IMR-90 (cell line): ENCODE data around the gene DPAGT1. TPM values are rescaled to one million over a fixed set of nuclear protein-coding genes. Genes with fewer than 3 reads are reported as not detected.

Source experiments
- ATAC-seq: fragments of 200-7000 bp; cut with Tn5 transposase; 2 replicates; pipeline ENCODE4 v1.9.1; 2020; ENCODE audit warnings: low read depth, mild to moderate bottlenecking, moderate library complexity
- BruUV-seq: library from RNA; stranded (reverse); fragments of 400-500 nt; replicated peaks from 2 replicates; lab custom pipeline; 2021; lab: Mats Ljungman, UMichigan
- CTCF ChIA-PET: fragments of 300-600 bp; formaldehyde crosslinking; extraction: SDS; loops from one replicate; lab custom pipeline; 2021; ENCODE audit warnings: antibody characterized with exemption; lab: Yijun Ruan, JAX
- POLR2A ChIA-PET: fragments of 300-600 bp; sonication (Branson Sonifier 250); formaldehyde crosslinking; loops from one replicate; lab custom pipeline; 2022; ENCODE audit warnings: antibody characterized with exemption; ENCODE audit not compliant: unreplicated experiment; lab: Charles Lee
- DNase-seq: peaks from one replicate; pipeline ENCODE4 v3.0.0; 2013
- H2AFZ ChIP-seq: replicated peaks from 2 replicates; pipeline ENCODE3; 2013; ENCODE audit warnings: low read length, mild to moderate bottlenecking; ENCODE audit not compliant: poor library complexity
- H2AK5ac ChIP-seq: 2 replicates; pipeline ENCODE4 v1.6.1; 2013; ENCODE audit warnings: low read depth, low read length, inconsistent platforms
- H2AK9ac ChIP-seq: replicated peaks from 2 replicates; pipeline ENCODE3; 2013; ENCODE audit warnings: mild to moderate bottlenecking, low read depth, low read length, moderate library complexity; ENCODE audit not compliant: poor library complexity
- H2BK120ac ChIP-seq: 2 replicates; pipeline ENCODE4 v1.6.1; 2013; ENCODE audit warnings: low read depth, low read length, inconsistent platforms
- H2BK15ac ChIP-seq: 3 replicates; pipeline ENCODE4 v1.6.1; 2013; ENCODE audit warnings: low read depth, low read length, inconsistent platforms
- H2BK20ac ChIP-seq: 2 replicates; pipeline ENCODE4 v1.6.1; 2013; ENCODE audit warnings: low read depth, mild to moderate bottlenecking, inconsistent platforms, low read length, moderate library complexity
- H2BK5ac ChIP-seq: 2 replicates; pipeline ENCODE4 v1.6.1; 2013; ENCODE audit warnings: mild to moderate bottlenecking, low read depth, low read length, inconsistent platforms; ENCODE audit not compliant: poor library complexity, severe bottlenecking
- H3K14ac ChIP-seq: replicated peaks from 2 replicates; pipeline ENCODE4 v1.6.1; 2013; ENCODE audit warnings: low read depth, low read length, inconsistent platforms
- H3K18ac ChIP-seq: 2 replicates; pipeline ENCODE4 v1.6.1; 2013; ENCODE audit warnings: low read depth, low read length, control low read depth
- H3K23ac ChIP-seq: 2 replicates; pipeline ENCODE4 v1.6.1; 2013; ENCODE audit warnings: low read depth, low read length, inconsistent platforms
- H3K27ac ChIP-seq: 2 replicates; pipeline ENCODE4 v1.5.1; 2013; ENCODE audit warnings: mild to moderate bottlenecking, control low read depth, low read length; ENCODE audit not compliant: insufficient read depth
- H3K27me3 ChIP-seq: 2 replicates; pipeline ENCODE4 v1.6.1; 2013; ENCODE audit warnings: low read length; ENCODE audit not compliant: control insufficient read depth, insufficient read depth
- H3K36me3 ChIP-seq: 2 replicates; pipeline ENCODE4 v1.6.1; 2013; ENCODE audit warnings: low read length, mixed read lengths; ENCODE audit not compliant: control insufficient read depth, insufficient read depth
- H3K4ac ChIP-seq: 2 replicates; pipeline ENCODE4 v1.6.1; 2013; ENCODE audit warnings: low read depth, low read length, inconsistent platforms
- H3K4me1 ChIP-seq: 2 replicates; pipeline ENCODE4 v1.6.1; 2013; ENCODE audit warnings: low read length, mixed read lengths; ENCODE audit not compliant: control insufficient read depth, insufficient read depth
- H3K4me2 ChIP-seq: 2 replicates; pipeline ENCODE4 v1.6.1; 2013; ENCODE audit warnings: low read depth, mild to moderate bottlenecking, control low read depth, low read length, moderate library complexity
- H3K4me3 ChIP-seq: 2 replicates; pipeline ENCODE4 v1.5.1; 2013; ENCODE audit warnings: low read depth, mild to moderate bottlenecking, control low read depth, low read length, moderate library complexity; ENCODE audit not compliant: insufficient read depth
- H3K56ac ChIP-seq: 2 replicates; pipeline ENCODE4 v1.6.1; 2013; ENCODE audit warnings: low read length, inconsistent platforms; ENCODE audit not compliant: insufficient read depth; ENCODE audit errors: extremely low read depth
- H3K79me1 ChIP-seq, 2 experiments: 2 replicates each; pipeline ENCODE4 v1.6.1; 2013; ENCODE audit warnings: low read length in 2 of 2, inconsistent platforms in 1 of 2, low read depth in 1 of 2
- H3K9ac ChIP-seq: 2 replicates; pipeline ENCODE4 v1.6.1; 2013; ENCODE audit warnings: low read depth, low read length, control low read depth
- H3K9me1 ChIP-seq: 2 replicates; pipeline ENCODE4 v1.6.1; 2013; ENCODE audit warnings: low read length, inconsistent platforms; ENCODE audit not compliant: insufficient read depth
- H3K9me3 ChIP-seq: 2 replicates; pipeline ENCODE4 v1.6.1; 2013; ENCODE audit warnings: low read length; ENCODE audit not compliant: control insufficient read depth, insufficient read depth
- H4K20me1 ChIP-seq: 2 replicates; pipeline ENCODE4 v1.6.1; 2013; ENCODE audit warnings: low read length, inconsistent platforms; ENCODE audit not compliant: insufficient read depth
- H4K5ac ChIP-seq: 2 replicates; pipeline ENCODE4 v1.6.1; 2013; ENCODE audit warnings: mild to moderate bottlenecking, low read depth, low read length, control low read depth
- H4K8ac ChIP-seq, 2 experiments: 2 replicates each; pipeline ENCODE4 v1.6.1; 2013; ENCODE audit warnings: low read depth in 2 of 2, low read length in 2 of 2, control low read depth in 1 of 2, inconsistent platforms in 1 of 2
- H4K91ac ChIP-seq: 2 replicates; pipeline ENCODE4 v1.6.1; 2013; ENCODE audit warnings: low read depth, low read length, inconsistent platforms; ENCODE audit not compliant: insufficient read depth
- CEBPB ChIP-seq: IDR thresholded peaks from 2 replicates; pipeline ENCODE4 v1.6.1; 2012; ENCODE audit warnings: low read depth, low read length, improper control_type of control experiment
- CHD1 ChIP-seq: IDR thresholded peaks from 2 replicates; pipeline ENCODE4 v1.6.1; 2012; ENCODE audit warnings: low read depth, low read length, improper control_type of control experiment
- ELK1 ChIP-seq: fragments of 150-350 bp; IDR thresholded peaks from 2 replicates; pipeline ENCODE4 v1.6.1; 2016; ENCODE audit warnings: low read depth, mild to moderate bottlenecking, low read length, moderate library complexity, borderline replicate concordance
- FOS ChIP-seq: fragments of 150-350 bp; IDR thresholded peaks from 2 replicates; pipeline ENCODE4 v1.6.1; 2016; ENCODE audit warnings: low read depth, low read length
- MAFK ChIP-seq: IDR thresholded peaks from 2 replicates; pipeline ENCODE4 v1.6.1; 2012; ENCODE audit warnings: low read depth, low read length, improper control_type of control experiment
- MAZ ChIP-seq: IDR thresholded peaks from 2 replicates; pipeline ENCODE4 v1.6.1; 2012; ENCODE audit warnings: low read depth, mild to moderate bottlenecking, low read length, improper control_type of control experiment, moderate library complexity, borderline replicate concordance
- MXI1 ChIP-seq: IDR thresholded peaks from 2 replicates; pipeline ENCODE4 v1.6.1; 2012; ENCODE audit warnings: low read depth, mild to moderate bottlenecking, low read length, moderate library complexity, borderline replicate concordance
- NFE2L2 ChIP-seq: fragments of 150-350 bp; IDR thresholded peaks from 2 replicates; pipeline ENCODE4 v1.6.1; 2016; ENCODE audit warnings: low read depth, mild to moderate bottlenecking, low read length
- RAD21 ChIP-seq: IDR thresholded peaks from 2 replicates; pipeline ENCODE4 v1.6.1; 2012; ENCODE audit warnings: low read length, improper control_type of control experiment
- RCOR1 ChIP-seq: IDR thresholded peaks from 2 replicates; pipeline ENCODE4 v1.6.1; 2012; ENCODE audit warnings: mild to moderate bottlenecking, low read length, improper control_type of control experiment; ENCODE audit not compliant: insufficient replicate concordance
- RFX5 ChIP-seq: IDR thresholded peaks from 2 replicates; pipeline ENCODE4 v1.8.0; 2012; ENCODE audit warnings: low read depth, mild to moderate bottlenecking, low read length, moderate library complexity
- SMC3 ChIP-seq: fragments of 150-350 bp; IDR thresholded peaks from 2 replicates; pipeline ENCODE4 v1.6.1; 2016; ENCODE audit warnings: low read depth, mild to moderate bottlenecking, antibody characterized with exemption, low read length, moderate library complexity
- USF2 ChIP-seq: fragments of 150-350 bp; IDR thresholded peaks from 2 replicates; pipeline ENCODE4 v1.6.1; 2017; ENCODE audit warnings: mild to moderate bottlenecking, antibody characterized with exemption, low read length, low read depth
- WGBS, 2 experiments: methylation state at CpG; one replicate each; pipeline versions ENCODE4 v1.1.5 to v1.1.7; 2013; ENCODE audit warnings: missing lambda C conversion rate in 2 of 2; ENCODE audit not compliant: insufficient read length in 1 of 2; ENCODE audit errors: extremely low coverage in 2 of 2; 5-methylcytosine and 5-hydroxymethylcytosine counted together
- dilution Hi-C: fragments of 300-500 bp; cut with HindIII; formaldehyde crosslinking; loops from one replicate; pipeline ENCODE4 v1.14.3; 2018; ENCODE audit warnings: low sequenced_read_pairs; ENCODE audit not compliant: unreplicated experiment
- in situ Hi-C: fragments of 300-500 bp; cut with MboI; formaldehyde crosslinking; loops from 3 replicates; pipeline ENCODE4 v1.14.3; 2019; ENCODE audit warnings: low sequenced_read_pairs, inconsistent platforms, mixed read lengths
- intact Hi-C: fragments of 100-400 bp; cut with micrococcal nuclease; formaldehyde crosslinking; loops from 2 replicates; pipeline ENCODE4 v1.10.0; 2022
- polyA plus RNA-seq, 3 experiments: library from polyadenylated mRNA; depleted of rRNA; stranded (reverse); fragments of >200 nt; gene quantifications; 2 replicates each; pipeline ENCODE4 v1.2.3, GENCODE V29; 2012; ENCODE audit warnings: low replicate concordance in 1 of 3
- total RNA-seq: library from RNA; depleted of rRNA; stranded (reverse); fragments of >200 nt; gene quantifications from 2 replicates; pipeline ENCODE4 v1.2.3, GENCODE V29; 2012
- TF ChIP-seq, protein P1 (sequence below): conservative IDR thresholded peaks from 2 replicates; pipeline ENCODE4 v1.5.1; 2012; ENCODE audit warnings: mild to moderate bottlenecking, low read depth, low read length, improper control_type of control experiment

Gene DPAGT1
- total and polyA plus RNA-seq, 2 of the 4 experiments (the other 2 are of a cell fraction), result 15.2 to 53.4 TPM

DNA sequence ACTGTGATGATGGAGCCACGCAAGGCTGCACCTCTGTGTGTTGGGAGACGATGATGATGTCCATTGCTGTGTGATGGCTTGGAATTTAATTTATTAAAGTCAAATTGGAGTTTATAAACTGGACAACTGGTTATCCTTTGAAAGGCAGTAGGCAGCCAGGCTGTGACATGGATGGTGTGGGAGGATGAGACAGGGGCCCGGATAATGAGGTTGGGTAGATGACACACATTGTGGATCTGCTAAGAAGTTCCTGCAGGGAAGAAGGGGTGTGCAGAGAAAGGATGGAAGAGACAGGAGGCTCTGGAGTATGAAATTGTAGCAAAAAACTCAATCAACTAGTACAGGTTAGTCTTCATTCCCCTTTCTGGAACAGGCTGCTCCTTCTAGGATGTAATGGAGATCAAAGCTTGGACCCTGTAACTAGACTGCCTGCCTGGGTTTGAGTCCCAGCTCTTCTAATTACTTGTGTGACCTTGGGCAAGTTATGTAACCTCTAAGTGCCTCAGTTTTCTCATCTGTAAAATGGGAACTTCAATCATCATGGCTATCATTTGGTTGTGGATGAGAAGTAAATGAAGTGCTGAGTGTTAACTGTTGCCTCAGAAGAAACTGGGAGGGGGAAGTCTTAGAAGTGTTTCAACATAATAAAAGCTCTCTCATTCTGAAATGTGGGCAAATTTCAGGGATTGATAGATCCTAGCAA lies 15.5 kb upstream of the DPAGT1 start:
- H3K56ac ChIP-seq, result no peak overlapping the region
- H2BK120ac ChIP-seq, result no peak overlapping the region
- H3K27ac ChIP-seq, result no peak overlapping the region
- ATAC-seq (no peak), DNase-seq (no peak)
- no peaks in the 10 kb centered on the region for H3K9me3 ChIP-seq
- no peak overlapping the region for H2AK5ac ChIP-seq
- peaks cover 4% of the 10 kb centered on the region; the same call in 1 of the 2 replicates for H3K9me1 ChIP-seq
- dilution Hi-C loops (no loop called here), in situ Hi-C loops (no loop called here), intact Hi-C loops (no loop called here)
- H2BK5ac ChIP-seq, result no peak overlapping the region
- no peak overlapping the region for H4K5ac ChIP-seq
- H4K8ac ChIP-seq, result no peak overlapping the region
- H4K91ac ChIP-seq, result no peak overlapping the region
- no peaks in the 10 kb centered on the region for H3K27me3 ChIP-seq
- H3K4me3 ChIP-seq, result no peak overlapping the region
- WGBS, 2 experiments, result no CpG with 5 or more reads among the region's 3 CpGs
- H3K4me2 ChIP-seq, result no peak overlapping the region
- no peak overlapping the region for H3K4ac ChIP-seq
- ChIA-PET POLR2A (no interaction called here), CTCF (no interaction called here)
- H3K9ac ChIP-seq, result no peak overlapping the region
- TF ChIP-seq ELK1, result no peak
- TF ChIP-seq MAZ, result no peak
- TF ChIP-seq FOS, result no peak
- TF ChIP-seq CEBPB, result no peak
- TF ChIP-seq RAD21, result no peak
- no peak for TF ChIP-seq MXI1
- TF ChIP-seq RFX5, result no peak
- TF ChIP-seq, protein P1, sequence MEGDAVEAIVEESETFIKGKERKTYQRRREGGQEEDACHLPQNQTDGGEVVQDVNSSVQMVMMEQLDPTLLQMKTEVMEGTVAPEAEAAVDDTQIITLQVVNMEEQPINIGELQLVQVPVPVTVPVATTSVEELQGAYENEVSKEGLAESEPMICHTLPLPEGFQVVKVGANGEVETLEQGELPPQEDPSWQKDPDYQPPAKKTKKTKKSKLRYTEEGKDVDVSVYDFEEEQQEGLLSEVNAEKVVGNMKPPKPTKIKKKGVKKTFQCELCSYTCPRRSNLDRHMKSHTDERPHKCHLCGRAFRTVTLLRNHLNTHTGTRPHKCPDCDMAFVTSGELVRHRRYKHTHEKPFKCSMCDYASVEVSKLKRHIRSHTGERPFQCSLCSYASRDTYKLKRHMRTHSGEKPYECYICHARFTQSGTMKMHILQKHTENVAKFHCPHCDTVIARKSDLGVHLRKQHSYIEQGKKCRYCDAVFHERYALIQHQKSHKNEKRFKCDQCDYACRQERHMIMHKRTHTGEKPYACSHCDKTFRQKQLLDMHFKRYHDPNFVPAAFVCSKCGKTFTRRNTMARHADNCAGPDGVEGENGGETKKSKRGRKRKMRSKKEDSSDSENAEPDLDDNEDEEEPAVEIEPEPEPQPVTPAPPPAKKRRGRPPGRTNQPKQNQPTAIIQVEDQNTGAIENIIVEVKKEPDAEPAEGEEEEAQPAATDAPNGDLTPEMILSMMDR, result no peak
- no peak for TF ChIP-seq NFE2L2
- TF ChIP-seq MAFK, result no peak
- no peak for TF ChIP-seq RCOR1
- TF ChIP-seq USF2, result no peak
- no peak for TF ChIP-seq CHD1
- no peak for TF ChIP-seq SMC3
- no peak overlapping the region for H2AK9ac ChIP-seq
- no peak overlapping the region for H3K23ac ChIP-seq
- H3K18ac ChIP-seq, result no peak overlapping the region
- no peak overlapping the region for H2BK20ac ChIP-seq
- H3K4me1 ChIP-seq, result peaks cover under 1% of the 10 kb centered on the region; the same call in 1 of the 2 replicates
- peaks cover 4 to 14% of the 10 kb centered on the region in 2 experiments; a peak in 3 of 4 replicates for H3K79me1 ChIP-seq
- H2BK15ac ChIP-seq, result no peak overlapping the region
- H3K14ac ChIP-seq, result no peak overlapping the region
- no peaks in the 10 kb centered on the region for H4K20me1 ChIP-seq
- BruUV-seq, result no TSS peak
- no peak overlapping the region for H2AFZ ChIP-seq
- H3K36me3 ChIP-seq, result peaks cover 24% of the 10 kb centered on the region
